Immature natural killer cell (primary cell): ENCODE measurements around the gene MPIG6B. TPM values are rescaled to one million over a fixed set of nuclear protein-coding genes. Genes with fewer than 3 reads are reported as not detected.

Source experiments
- polyA plus RNA-seq, 3 donors: library from polyadenylated mRNA; unstranded; fragments of 300-500 nt; fragmentation: Illumina TruSeq; gene quantifications; one replicate each; pipeline ENCODE4 v1.2.3, GENCODE V29; 2021

MPIG6B gene
- polyA plus RNA-seq, 3 donors from 2014 or later, result 2.6 to 10.9 (median 6.3) TPM

Other genes with a start within 250 kb of the MPIG6B start
- 10 to 100 TPM in 2 of 3 donors, 1 to 10 TPM in 1; 7.4 to 15.2 (median 10.3) TPM for gene MICB, start 225.2 kb upstream of the MPIG6B start, polyA plus RNA-seq
- not detected for gene MCCD1, start 194.4 kb upstream of the MPIG6B start, polyA plus RNA-seq
- 10 to 100 TPM; 49.7 to 71.6 (median 56.2) TPM for gene DDX39B, start 181.4 kb upstream of the MPIG6B start, polyA plus RNA-seq
- not detected for gene ATP6V1G2, start 176.8 kb upstream of the MPIG6B start, polyA plus RNA-seq
- 10 to 100 TPM in 2 of 3 donors, 1 to 10 TPM in 1; 5.0 to 15.0 (median 13.6) TPM for gene NFKBIL1, start 175.8 kb upstream of the MPIG6B start, polyA plus RNA-seq
- gene LTA, start 151.1 kb upstream of the MPIG6B start, polyA plus RNA-seq, result 1 to 10 TPM; 1.4 to 6.6 (median 3.1) TPM
- 1 to 10 TPM; 2.1 to 5.9 (median 5.6) TPM for gene TNF, start 147.8 kb upstream of the MPIG6B start, polyA plus RNA-seq
- gene LTB, start 140.9 kb upstream of the MPIG6B start, polyA plus RNA-seq, result 100 to 1,000 TPM; 132 to 137 (median 133) TPM
- gene LST1, start 137.1 kb upstream of the MPIG6B start, polyA plus RNA-seq, result 10 to 100 TPM; 20.3 to 44.8 (median 42.3) TPM
- 100 to 1,000 TPM; 393 to 414 (median 409) TPM for gene NCR3, start 130.4 kb upstream of the MPIG6B start, polyA plus RNA-seq
- gene AIF1, start 108.1 kb upstream of the MPIG6B start, polyA plus RNA-seq, result 10 to 100 TPM in 2 of 3 donors, 1 to 10 TPM in 1; 6.6 to 44.1 (median 40.3) TPM
- 10 to 100 TPM in 1 of 3 donors, 1 to 10 TPM in 1, not detected in 1; 2.3 to 13.4 TPM for gene PRRC2A, start 102.7 kb upstream of the MPIG6B start, polyA plus RNA-seq
- gene BAG6, start 70.7 kb upstream of the MPIG6B start, polyA plus RNA-seq, result 10 to 100 TPM in 2 of 3 donors, 1 to 10 TPM in 1; 8.5 to 22.7 (median 16.2) TPM
- gene APOM, start 67.5 kb upstream of the MPIG6B start, polyA plus RNA-seq, result 1 to 10 TPM; 1.8 to 5.7 (median 3.9) TPM
- gene C6orf47, start 62.6 kb upstream of the MPIG6B start, polyA plus RNA-seq, result 10 to 100 TPM; 23.6 to 41.6 (median 26.3) TPM
- 10 to 100 TPM; 17.2 to 29.3 (median 22.9) TPM for gene GPANK1, start 58.4 kb upstream of the MPIG6B start, polyA plus RNA-seq
- 100 to 1,000 TPM; 253 to 291 (median 289) TPM for gene CSNK2B, start 57.3 kb upstream of the MPIG6B start, polyA plus RNA-seq
- 1 to 10 TPM in 1 of 3 donors, under 1 TPM in 2; 0.44 to 1.8 (median 0.47) TPM for gene LY6G5B, start 53.4 kb upstream of the MPIG6B start, polyA plus RNA-seq
- gene LY6G5C, start 42.3 kb upstream of the MPIG6B start, polyA plus RNA-seq, result 1 to 10 TPM; 4.6 to 9.7 (median 6.1) TPM
- gene ABHD16A, start 20.0 kb upstream of the MPIG6B start, polyA plus RNA-seq, result 10 to 100 TPM; 43.6 to 53.7 (median 47.0) TPM
- gene LY6G6F, start 16.5 kb upstream of the MPIG6B start, polyA plus RNA-seq, result 1 to 10 TPM in 1 of 3 donors, not detected in 2; 2.5 TPM
- gene LY6G6D, start 8.0 kb upstream of the MPIG6B start, polyA plus RNA-seq, result not detected
- gene LY6G6C, start 1.6 kb upstream of the MPIG6B start, polyA plus RNA-seq, result not detected
- gene DDAH2, start 5.9 kb downstream of the MPIG6B start, polyA plus RNA-seq, result 100 to 1,000 TPM in 1 of 3 donors, 10 to 100 TPM in 2; 58.5 to 112 (median 74.9) TPM
- gene CLIC1, start 13.2 kb downstream of the MPIG6B start, polyA plus RNA-seq, result 1,000 to 10,000 TPM; 1,179 to 1,674 (median 1,350) TPM
- 1 to 10 TPM in 2 of 3 donors, not detected in 1; 2.1 to 2.5 TPM for gene MSH5, start 16.6 kb downstream of the MPIG6B start, polyA plus RNA-seq
- not detected for gene SAPCD1, start 39.3 kb downstream of the MPIG6B start, polyA plus RNA-seq
- gene VWA7, start 54.0 kb downstream of the MPIG6B start, polyA plus RNA-seq, result 1 to 10 TPM in 1 of 3 donors, under 1 TPM in 2; 0.21 to 1.8 (median 0.93) TPM
- gene VARS1, start 72.4 kb downstream of the MPIG6B start, polyA plus RNA-seq, result 10 to 100 TPM; 26.5 to 44.6 (median 28.8) TPM
- gene LSM2, start 83.6 kb downstream of the MPIG6B start, polyA plus RNA-seq, result 10 to 100 TPM; 77.7 to 97.1 (median 94.6) TPM
- gene HSPA1L, start 91.9 kb downstream of the MPIG6B start, polyA plus RNA-seq, result 1 to 10 TPM in 2 of 3 donors, under 1 TPM in 1; 0.70 to 3.8 (median 2.4) TPM
- gene HSPA1A, start 92.2 kb downstream of the MPIG6B start, polyA plus RNA-seq, result 10 to 100 TPM in 2 of 3 donors, 1 to 10 TPM in 1; 9.7 to 81.3 (median 22.5) TPM
- 1 to 10 TPM; 1.5 to 3.2 (median 1.9) TPM for gene HSPA1B, start 104.4 kb downstream of the MPIG6B start, polyA plus RNA-seq
- 10 to 100 TPM; 37.5 to 44.9 (median 40.5) TPM for gene NEU1, start 139.4 kb downstream of the MPIG6B start, polyA plus RNA-seq
- not detected for gene SLC44A4, start 155.6 kb downstream of the MPIG6B start, polyA plus RNA-seq
- 10 to 100 TPM; 18.8 to 52.1 (median 21.5) TPM for gene EHMT2, start 174.3 kb downstream of the MPIG6B start, polyA plus RNA-seq
- not detected for gene ZBTB12, start 178.7 kb downstream of the MPIG6B start, polyA plus RNA-seq
- under 1 TPM in 1 of 3 donors, not detected in 2; 0.74 TPM for gene C2, start 204.3 kb downstream of the MPIG6B start, polyA plus RNA-seq
- under 1 TPM in 1 of 3 donors, not detected in 2; 0.27 TPM for gene CFB, start 222.7 kb downstream of the MPIG6B start, polyA plus RNA-seq
- 10 to 100 TPM; 73.3 to 84.6 (median 76.9) TPM for gene NELFE, start 235.6 kb downstream of the MPIG6B start, polyA plus RNA-seq
- 10 to 100 TPM; 14.1 to 20.6 (median 19.3) TPM for gene SKIC2, start 235.8 kb downstream of the MPIG6B start, polyA plus RNA-seq
- gene DXO, start 248.8 kb downstream of the MPIG6B start, polyA plus RNA-seq, result 10 to 100 TPM in 2 of 3 donors, 1 to 10 TPM in 1; 9.2 to 19.5 (median 17.2) TPM